Nucleus accumbens (tissue), 56 donors: ENCODE results near the gene PTPRG.
"Not testable (repeated sequence)": the region's sequence is repeated elsewhere in the genome, so short reads cannot be mapped to it uniquely, and the experiment has no call there.

Source experiments
- DNase-seq, 56 donors: peaks; one replicate each; lab custom pipeline; 2025; lab: John Stamatoyannopoulos, UW

PTPRG gene

GRCh38 chr3:61561374-61562041, at the start of gene PTPRG:
PTPRG (plus strand) TSS chr3:61561571; CDS start chr3:61562288, 717 bp downstream.
- DNase-seq, result peak in 53 of 56 donors; percentile 14 to 87 (median 63)

DNA sequence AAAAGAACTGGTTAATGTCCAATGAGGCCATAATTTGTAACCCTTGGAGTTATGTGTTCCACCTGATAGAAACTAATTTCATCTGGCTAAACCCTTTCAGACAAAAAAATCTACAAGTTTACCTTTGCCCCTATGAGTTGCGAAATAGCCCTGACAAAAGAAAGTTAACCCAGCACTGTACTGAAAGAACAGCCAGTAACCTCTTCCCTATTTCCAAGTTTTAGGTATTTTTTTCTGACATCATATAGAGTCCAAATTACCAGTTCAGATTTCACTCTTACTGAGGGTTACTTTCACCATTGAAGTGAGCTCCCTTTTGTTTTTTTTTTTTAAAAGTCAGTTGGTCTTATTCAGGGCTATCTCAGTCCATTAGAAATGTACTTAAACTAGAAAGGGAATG, 42.8 kb upstream of the PTPRG start:
- DNase-seq, result no peak

GRCh38 chr3:61520966-61521628, 40.3 kb upstream of the PTPRG start:
- no peak for DNase-seq

DNA sequence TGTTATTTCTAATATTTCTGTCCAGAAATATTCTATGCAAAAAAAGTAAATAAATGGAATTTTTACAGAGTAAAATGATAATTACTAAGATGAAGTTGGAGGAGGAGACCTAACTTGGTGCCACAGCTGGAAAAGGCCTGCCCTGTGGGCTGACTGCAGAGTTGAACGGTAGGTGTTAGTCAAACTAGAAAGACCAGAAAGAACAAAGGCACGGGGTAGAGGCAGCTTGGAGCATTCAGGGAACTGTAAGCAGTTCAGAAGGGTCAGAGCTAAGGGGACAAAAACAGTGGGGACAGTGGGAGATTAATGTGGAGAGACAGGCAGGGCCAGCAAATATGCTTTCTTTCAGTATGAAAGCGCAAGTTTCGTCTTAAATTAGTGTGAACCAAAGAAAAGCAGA, 39.3 kb upstream of the PTPRG start:
- DNase-seq, result no peak

DNA sequence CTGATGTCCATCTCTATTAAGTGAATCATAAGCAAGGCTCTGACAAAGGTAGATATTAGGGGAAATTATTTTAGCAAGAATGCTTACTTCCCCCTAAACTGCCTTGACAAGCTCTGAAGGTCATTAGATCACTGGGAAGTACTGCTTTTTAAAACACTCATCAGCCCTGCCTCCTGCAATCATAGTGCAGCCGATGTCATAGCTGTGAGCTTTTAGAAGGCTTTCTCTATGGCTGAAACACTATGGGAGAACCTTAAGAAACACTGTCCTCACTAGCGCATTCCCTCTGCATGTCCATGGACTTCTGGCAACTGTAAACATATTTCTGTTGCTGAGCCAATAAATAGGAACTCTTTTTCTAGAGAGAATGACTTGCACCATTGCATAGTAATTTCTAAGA, 38.7 kb upstream of the PTPRG start:
- no peak for DNase-seq

DNA sequence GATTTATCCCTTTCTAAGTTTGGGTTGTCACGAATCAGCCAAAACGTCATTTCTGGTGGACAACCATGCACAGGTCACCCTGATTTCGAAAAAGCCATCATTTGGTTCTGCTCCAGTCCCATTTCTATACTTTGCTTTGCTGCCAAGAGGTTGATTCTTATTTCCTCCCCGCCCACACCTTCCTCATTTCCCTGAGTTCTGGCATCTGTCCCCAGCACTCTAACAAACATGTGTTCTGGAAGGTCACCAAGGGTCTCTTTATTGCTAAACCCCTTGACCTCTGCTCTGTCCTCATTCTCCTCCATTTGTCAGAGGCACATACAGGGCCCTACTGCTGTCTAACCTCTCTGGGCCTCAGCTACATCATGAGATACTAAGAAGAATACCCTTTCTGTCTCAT, 36.4 kb upstream of the PTPRG start:
- no peak for DNase-seq

DNA sequence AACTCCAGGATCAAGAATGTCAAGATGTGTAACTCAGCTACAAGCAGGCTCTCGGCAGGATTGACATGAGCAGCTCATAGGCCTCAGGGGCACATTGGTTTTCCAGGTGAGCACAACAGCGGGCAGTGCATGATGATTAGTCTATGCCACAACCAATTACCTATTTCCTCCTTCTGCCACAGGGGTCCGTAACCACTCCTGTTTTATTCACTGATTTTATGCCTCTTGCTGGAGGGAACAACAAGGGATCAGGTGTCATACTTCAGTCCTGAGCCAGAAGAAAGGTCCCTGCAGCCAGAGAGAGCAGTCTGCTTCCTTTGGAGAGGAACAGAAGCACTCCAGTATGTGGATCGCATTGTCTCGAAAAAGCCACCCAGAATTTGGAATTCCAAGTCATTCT, 35.1 kb upstream of the PTPRG start:
- DNase-seq, result no peak

DNA sequence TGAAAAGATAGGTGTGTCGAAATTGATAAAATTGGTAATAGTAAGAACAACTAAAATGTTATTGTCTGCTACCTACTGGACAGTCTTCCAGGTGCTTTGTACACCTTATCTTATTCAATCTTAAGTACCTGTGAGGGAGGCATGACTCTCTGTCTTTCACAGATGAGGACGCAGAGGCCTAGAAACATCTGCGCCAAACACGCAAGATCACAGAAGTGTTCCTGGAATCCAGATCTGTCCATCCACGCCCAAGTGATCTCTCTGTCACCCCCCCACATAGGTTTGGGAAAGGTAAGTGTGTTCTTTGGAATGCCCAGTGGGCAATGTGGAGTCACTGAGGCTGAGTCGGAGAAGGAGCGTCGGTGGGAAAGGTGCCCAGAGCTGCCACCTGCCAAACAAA, 34.4 kb upstream of the PTPRG start:
- no peak for DNase-seq

DNA sequence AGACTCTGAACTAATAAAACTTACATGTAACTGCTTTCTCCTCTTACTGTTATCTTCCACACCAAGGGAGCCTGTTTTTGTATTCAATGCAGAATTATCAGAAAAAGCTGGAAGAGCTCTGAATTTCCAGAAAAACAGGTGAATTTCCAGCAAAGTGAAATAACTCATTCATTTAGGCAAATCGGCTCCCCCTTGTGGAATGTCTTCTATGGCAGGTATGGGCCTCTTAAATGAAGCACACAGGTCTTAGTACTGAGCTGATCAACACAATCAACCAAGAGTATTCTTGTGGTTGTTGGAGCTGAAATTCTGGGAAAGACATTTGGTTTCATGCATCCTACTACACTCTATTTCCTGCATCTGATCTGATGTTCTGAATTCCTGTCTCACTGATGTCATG, 31.0 kb upstream of the PTPRG start:
- DNase-seq, result peak in 11 of 56 donors; percentile 0 to 36 (median 3)

DNA sequence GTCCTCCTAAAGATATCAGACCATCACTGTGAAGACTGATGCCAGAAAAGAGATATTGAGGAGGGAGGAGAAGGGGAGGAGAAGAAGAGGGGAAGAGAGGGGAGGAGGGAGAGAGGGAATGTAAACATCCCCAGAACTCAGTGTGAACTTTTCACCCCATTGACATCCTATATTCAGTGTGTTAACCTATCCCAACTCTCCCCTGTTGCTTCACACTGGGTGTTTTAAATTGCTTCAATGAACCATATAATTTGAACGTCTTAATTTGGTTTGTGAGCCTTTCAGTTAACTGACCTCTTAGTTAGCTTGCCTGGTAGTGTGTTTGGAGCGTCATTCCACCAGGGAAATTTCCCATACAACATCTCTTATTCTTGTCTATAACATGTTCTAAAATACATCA, 29.8 kb upstream of the PTPRG start:
- no peak for DNase-seq

DNA sequence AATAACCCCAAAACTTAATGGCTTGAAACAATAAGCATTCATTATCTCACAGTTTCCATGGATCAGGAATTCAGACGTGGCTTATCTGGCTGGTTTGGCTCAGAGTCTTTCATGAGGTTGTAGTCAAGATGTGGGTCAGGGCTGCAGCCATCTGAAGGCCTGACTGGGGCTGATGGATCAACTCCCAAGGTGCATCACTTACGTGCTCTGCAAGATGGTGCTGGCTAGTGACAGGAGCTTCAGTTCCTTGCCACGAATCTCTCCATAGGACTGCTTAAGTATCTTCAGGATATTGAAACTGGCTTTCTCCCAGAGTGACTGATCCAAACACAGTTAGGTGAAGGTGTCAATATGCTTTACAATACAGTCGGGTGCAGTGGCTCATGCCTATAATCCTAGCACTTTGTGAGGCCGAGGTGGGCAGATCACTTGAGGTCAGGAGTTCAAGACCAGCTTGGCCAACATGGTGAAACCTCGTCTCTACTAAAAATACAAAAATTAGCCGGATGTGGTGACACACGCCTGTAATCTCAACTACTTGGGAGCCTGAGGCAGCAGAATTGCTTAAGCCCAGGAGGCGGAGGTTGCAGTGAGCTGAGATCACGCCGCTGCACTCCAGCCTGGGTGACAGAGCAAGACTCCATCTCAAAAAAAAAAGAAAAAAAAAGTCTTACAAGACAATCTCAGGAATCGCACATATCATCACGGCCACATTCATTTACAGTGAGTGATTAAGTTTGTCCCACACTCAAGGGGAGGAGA, 28.5 kb upstream of the PTPRG start:
- DNase-seq, result no peak

DNA sequence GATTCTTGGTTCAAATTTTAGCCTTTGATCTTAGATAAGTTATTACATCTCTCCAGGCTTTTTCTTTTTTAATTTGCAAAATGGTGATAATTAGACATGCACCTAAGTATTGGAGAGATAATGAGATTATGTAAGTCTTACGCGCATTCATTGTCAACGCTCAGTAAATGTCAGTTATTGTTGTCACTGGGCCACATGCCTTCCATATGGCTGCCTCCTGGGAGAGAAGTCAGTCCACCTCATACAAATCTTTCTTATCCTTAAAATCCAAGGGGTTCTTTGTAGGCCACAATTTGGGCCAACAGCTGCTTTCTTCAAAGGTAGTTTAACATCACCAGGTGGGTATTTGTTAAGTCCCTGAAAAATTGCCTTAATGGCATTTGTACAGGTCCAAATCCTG, 25.5 kb upstream of the PTPRG start:
- no peak for DNase-seq

GRCh38 chr3:61537366-61537765, 24.0 kb upstream of the PTPRG start:
- DNase-seq, result no peak

- DNase-seq, result no peak
These were observed 22.9 kb upstream of the PTPRG start for GRCh38 chr3:61538486-61538885.

DNA sequence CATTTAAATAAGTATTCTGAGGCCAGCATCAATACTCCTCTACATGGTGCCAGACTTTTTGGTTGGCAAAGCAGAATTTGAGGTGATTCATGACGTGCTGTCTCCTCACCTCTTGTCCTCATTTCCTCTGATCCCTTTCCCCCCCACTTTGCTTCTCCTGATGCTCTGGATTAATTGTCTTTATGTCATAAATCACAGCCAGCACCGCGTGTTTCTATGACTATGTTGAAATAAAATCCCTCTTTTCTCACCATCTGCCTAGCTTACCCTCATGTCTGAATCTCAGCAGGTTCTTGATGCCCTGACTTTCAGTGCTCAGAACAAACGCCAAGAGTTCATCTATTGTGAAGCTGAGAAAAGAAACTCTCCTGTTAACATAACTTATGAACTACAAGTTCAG, 19.7 kb upstream of the PTPRG start:
- no peak for DNase-seq

- DNase-seq, result no peak
These were observed 15.7 kb upstream of the PTPRG start for GRCh38 chr3:61545716-61546115.

- no peak for DNase-seq
These were observed 13.7 kb upstream of the PTPRG start for GRCh38 chr3:61547625-61548024.

- not testable (repeated sequence) for DNase-seq
These were observed 8.7 kb upstream of the PTPRG start for GRCh38 chr3:61552704-61553103.

GRCh38 chr3:61559136-61559731, 2.1 kb upstream of the PTPRG start:
- DNase-seq, result no peak

GRCh38 chr3:61560517-61561373, 626 bp upstream of the PTPRG start:
- peak in 44 of 56 donors; percentile 5 to 72 (median 38) for DNase-seq
